ENCODE data around the gene SH3PXD2A.

SH3PXD2A gene

GRCh38 chr10:103572347-103573204 is 282.8 kb downstream of the SH3PXD2A start:
- DNase-seq = no peak

DNA sequence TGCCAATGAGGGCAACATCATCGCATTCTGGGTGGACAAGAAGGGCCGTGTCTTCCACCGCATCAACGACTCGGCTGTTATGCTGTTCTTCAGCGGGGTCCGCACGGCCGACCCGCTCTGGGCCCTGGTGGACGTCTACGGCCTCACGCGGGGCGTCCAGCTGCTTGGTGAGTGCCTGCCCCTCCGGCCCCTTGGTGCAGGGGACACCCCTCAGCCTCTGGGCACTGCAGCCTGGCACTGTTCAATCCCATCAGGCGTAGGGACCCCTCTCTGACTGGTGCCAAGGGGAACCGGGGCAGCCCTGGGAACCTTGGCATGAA is 283.8 kb downstream of the SH3PXD2A start:
- DNase-seq = no peak

DNA sequence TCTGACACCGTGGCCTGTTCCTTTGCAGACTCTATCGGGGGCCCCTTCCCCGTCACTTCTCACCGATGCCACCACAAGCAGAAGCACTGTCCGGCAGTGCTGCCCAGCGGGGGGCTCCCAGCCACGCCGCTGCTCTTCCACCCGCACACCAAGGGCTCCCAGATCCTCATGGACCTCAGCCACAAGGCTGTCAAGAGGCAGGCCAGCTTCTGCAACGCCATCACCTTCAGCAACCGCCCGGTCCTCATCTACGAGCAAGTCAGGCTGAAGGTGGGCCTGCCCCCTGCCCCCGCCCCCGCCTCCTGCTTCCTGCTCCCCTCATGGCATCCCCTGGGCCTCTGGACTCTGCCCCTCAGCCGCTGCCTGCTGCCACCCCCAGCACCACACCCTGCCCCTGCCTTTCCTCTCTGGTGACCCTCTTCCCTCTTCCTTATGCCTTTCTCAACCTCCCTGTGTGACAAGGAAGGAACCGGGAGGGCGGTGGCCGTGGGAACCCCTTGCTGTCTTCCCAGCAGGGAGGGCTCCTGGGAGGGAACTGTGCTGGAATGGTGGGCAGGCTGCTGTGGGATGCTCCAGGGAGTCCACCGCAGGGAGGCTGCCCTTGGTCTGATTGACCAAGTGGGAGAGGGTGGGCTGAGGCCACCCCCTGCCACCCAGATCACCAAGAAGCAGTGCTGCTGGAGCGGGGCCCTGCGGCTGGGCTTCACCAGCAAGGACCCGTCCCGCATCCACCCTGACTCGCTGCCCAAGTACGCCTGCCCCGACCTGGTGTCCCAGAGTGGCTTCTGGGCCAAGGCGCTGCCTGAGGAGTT is 284.3 kb downstream of the SH3PXD2A start:
- DNase-seq = no peak

DNA sequence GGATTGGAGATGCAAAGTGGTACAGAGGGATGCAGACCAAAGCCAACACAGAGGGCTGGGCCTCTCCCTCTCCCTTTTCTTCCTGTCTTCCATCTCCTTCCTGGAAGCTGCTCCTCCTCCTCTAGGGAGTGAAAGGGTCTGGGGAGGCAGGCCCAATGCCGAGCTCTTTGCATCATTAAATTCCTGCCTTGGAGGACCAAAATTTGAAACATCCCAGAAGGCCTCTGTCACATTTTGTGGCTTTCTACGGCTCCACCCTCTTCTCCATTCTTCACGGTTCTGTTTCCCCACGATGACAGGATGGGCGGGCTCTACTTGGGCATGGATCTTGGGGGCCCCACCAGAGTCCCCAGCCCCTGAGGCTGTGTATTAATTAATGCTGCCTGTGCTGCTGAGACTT is 285.5 kb downstream of the SH3PXD2A start:
- DNase-seq = no peak

- no peak for DNase-seq
These were observed 286.9 kb downstream of the SH3PXD2A start for GRCh38 chr10:103568505-103568904.

DNA sequence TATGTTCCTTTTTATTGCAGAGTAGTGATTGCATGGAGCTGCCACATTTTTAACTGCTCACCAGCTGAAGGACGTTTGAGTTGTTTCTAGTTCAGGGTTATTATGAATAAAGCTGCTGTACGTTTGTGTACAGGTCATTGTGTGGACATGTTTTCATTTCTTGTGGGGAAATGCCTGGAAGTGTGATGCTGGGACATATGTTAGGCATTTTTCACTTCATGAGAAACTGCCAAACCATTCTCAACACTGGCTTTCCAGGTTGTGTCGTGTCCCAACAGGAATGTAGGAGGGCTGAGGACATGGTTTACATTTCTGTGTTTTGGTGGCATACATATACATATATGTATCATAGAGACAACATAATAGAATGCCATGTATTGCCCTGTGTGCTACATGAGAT is 288.8 kb downstream of the SH3PXD2A start:
- DNase-seq = no peak

- no peak for DNase-seq
These were observed 290.4 kb downstream of the SH3PXD2A start for GRCh38 chr10:103564776-103565520.

DNA sequence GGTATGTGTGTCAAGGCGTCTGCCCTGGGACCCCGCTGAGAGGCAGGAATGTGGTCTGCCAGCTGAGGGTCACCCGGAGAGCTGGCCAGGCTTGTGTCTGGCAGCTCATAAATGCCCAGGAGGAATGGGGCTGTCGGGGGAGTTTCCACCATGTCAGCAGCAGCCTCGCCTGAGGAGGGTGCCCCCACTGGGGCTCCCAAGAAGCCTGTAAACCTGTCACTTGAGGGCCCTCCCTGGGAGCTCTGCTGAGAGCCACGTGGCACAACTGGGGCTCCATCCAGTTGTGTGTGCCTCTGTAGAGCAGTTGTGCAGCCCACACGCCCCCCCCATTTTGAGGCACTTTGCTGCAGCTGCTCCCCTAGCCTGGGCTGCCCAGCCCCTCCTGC is 291.3 kb downstream of the SH3PXD2A start:
- DNase-seq = no peak

DNA sequence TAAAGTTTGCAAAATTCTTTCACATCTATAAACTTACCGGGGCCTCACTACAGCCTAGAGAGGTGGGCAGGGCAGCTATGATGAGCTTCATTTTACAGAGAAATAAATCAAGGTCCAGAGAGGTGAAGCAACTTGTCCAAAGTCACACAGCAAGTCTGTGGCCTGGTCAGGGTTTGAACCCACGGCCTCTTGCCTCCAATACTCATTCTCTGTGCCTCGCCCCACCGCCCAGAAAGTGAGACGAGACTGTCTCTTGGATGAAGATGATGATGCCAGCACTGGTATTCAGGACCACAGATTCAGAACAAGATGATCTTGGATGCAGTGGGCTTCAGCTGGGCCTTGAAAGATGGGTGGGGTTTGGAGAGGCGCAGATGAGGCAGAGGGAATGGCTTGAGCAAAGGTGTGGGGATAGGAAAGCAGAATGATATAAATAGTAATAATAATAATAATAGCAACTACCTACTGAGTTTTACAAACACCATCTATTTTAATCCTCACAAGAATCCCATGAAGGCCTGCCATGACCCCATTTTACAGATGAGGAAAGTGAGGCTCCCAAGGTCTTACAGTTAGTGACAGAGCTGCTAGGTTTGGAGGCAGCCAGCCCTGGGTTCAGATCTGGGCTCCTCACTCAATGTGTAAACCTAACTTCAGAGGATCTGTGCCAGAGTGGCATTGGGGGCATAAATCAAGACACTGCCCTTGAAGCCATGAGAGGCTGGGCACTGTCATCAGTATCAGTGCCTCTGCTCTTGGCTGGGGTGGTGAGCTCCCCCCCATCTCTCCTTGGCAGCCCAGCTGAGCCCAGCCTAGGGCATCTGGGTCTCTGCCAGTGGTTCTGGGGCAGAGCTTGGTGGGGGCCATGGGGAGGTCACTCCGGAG is 291.9 kb downstream of the SH3PXD2A start:
- DNase-seq = no peak

DNA sequence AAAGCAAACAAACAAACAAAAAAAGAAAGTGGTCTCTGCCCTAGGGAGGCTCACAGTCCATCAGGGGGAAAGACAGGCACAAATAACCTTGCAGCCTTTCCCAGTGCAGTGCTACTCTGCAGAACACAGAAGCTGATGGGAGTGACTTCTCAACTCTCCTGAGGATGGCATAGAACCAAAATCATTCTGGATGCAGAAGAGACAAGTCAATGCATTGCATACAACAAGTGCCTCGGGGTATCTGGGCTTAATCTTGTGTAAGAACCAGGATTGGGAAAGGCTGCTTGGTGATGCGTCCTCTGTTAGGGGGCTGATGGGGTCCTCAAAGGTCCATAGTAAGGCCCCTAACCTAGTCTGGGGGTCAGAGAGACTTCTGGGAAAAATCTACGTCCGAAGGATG is 293.0 kb downstream of the SH3PXD2A start:
- DNase-seq = no peak

DNA sequence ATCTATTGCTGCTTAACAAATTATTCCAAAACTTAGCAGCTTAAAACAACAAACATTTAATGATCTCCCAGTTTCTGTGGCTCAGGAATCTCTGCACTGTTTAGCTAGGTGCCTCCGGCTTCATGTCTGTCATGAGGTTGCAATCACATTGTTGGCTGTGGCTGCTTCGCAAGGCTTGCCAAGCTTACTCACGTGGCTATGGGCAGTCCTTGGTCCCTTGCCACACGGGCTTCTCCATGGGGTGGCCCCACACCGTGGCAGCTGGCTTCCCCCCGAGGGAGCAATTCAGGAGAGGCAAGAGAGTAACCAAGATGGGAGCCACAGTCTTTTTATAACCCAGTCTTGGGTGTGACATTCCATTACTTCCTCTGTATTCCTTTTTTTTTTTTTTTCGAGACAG is 294.5 kb downstream of the SH3PXD2A start:
- no peak for DNase-seq

DNA sequence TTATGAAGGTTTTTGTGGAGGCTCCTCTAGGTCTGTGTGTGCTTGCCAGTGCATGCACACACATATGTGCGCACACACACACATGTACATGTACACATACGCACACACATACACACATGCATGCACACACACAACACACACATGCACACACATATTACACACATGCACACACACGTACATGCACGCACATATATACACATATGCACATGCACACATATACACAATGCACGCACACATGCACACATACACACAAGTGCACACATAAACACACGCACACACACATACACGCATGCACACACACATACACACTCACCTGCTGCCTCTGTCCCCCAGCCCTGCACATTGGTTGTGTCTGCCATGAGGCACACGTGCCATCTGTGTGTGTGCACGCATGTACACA is 295.6 kb downstream of the SH3PXD2A start:
- DNase-seq = no peak

DNA sequence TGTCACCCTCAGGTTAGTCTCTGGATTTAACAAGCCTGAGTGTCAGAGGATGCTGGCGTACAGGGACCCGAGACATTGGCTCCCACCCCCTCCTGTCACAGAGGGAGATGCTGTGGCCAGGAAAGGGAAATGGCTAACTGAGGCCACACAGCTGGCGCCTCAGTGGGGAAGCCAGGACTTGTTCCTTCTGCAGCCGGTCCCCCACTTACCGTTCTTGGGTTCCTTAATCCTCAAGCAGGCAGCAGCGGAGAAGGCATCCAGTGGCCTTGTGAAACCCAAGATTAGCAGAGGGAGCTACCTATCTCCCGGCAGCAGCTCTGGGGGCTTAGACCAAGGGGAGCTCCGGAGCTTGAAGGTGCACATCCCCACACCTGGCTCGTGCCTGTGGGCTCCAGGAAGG is 296.5 kb downstream of the SH3PXD2A start:
- DNase-seq = no peak

- no peak for DNase-seq
These were observed 297.9 kb downstream of the SH3PXD2A start for GRCh38 chr10:103557455-103557854.

- no peak for DNase-seq
These were observed 298.9 kb downstream of the SH3PXD2A start for GRCh38 chr10:103556383-103557007.

- no peak for DNase-seq
These were observed 299.7 kb downstream of the SH3PXD2A start for GRCh38 chr10:103555712-103556111.

GRCh38 chr10:103555325-103555649 is 300.1 kb downstream of the SH3PXD2A start:
- no peak for DNase-seq

DNA sequence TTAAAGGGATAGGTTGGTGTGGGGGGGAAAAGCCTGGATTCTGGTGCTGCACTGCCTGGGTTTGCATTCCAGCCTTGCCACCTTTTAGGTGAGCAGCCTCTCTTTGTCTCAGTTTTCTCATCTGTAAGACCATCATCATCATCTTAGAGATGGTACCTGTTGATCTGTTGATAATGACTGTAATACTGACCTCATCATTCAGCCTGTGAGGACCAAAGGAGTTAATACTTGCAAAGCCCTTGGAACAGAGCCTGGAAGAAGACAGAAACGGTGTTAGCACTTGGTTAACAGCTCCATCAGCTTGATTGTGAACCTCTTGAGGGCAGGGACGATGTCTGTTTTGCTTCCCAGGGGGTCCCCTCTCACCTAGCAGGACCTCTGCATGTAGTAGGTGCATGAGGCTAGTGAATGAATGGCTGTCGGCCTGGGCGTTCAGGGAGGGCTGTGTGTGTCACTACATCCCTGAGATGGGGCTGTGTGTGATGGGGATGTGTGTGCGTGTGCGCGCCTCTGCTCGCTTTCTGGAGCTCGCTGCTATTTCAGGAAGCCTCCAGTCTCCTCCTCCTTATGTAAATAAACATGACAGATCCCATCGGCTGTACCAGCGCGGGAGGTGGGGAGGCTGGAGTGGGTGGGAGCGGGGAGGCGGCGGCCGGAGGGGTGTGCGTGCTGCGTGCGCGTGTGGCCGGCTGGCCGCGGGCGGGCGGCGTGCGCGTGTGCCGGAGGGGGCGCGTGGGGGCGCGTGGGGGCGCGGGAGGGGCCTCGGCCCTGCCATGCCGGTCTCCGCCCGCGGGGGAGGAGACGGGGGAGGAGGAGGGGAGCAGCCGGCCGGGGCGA is 300.7 kb downstream of the SH3PXD2A start:
- peak; percentile 29 for DNase-seq

- DNase-seq = no peak
These were observed 301.5 kb downstream of the SH3PXD2A start for GRCh38 chr10:103553743-103554487.
